ENCODE results near the gene BPIFB6.

GRCh38 chr20:32991383-32991782, 40.1 kb upstream of the BPIFB6 start:
- no peak for TF ChIP-seq ZNF302 (CRISPR knock-in tag; IDR thresholded peaks at IDR 0.05)
- no peak for TF ChIP-seq RAD21 (conservative IDR thresholded peaks at IDR 0.05 in 1 of 2, IDR thresholded peaks at IDR 0.05 in 1 of 2)
- TF ChIP-seq CTCF (IDR thresholded peaks at IDR 0.05): no peak
- TF ChIP-seq BHLHE40 (IDR thresholded peaks at IDR 0.05; ENCODE audit: low read depth, low read length): no peak
- no peak for TF ChIP-seq BCL3 (IDR thresholded peaks at IDR 0.05)
- TF ChIP-seq MAFK (IDR thresholded peaks at IDR 0.05; ENCODE audit: partially characterized antibody): no peak

Measured in A549 (cell line).